GM19395 (cell line): Measurements from ENCODE around the gene RPS6KA2.

ENCODE experiments used
- ATAC-seq: cut with Tn5 transposase; IDR thresholded peaks from one replicate; pipeline ENCODE4 v1.9.1; 2021; ENCODE audit warnings: mild to moderate bottlenecking, moderate library complexity; ENCODE audit not compliant: unreplicated experiment

RPS6KA2 gene

GRCh38 chr6:166508726-166509125 lies 118.3 kb downstream of the RPS6KA2 start:
- no peak for ATAC-seq

GRCh38 chr6:166507809-166508564 lies 119.1 kb downstream of the RPS6KA2 start:
- no peak for ATAC-seq

DNA sequence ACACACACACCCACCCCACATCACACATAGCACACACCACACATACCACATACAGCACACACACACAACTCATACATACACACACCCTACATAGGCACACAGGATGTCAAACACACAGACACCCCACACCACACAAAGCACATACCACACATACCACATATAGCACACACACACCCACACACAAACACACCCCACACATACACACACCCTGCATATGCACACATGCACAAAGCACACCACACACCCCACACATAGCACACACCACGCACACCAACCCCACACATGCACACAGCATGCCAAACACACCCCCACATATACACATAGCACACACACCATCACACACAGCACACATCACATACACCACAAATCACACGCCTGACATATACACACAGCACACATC lies 119.7 kb downstream of the RPS6KA2 start:
- no peak for ATAC-seq

GRCh38 chr6:166505133-166505905 lies 121.7 kb downstream of the RPS6KA2 start:
- no peak for ATAC-seq

DNA sequence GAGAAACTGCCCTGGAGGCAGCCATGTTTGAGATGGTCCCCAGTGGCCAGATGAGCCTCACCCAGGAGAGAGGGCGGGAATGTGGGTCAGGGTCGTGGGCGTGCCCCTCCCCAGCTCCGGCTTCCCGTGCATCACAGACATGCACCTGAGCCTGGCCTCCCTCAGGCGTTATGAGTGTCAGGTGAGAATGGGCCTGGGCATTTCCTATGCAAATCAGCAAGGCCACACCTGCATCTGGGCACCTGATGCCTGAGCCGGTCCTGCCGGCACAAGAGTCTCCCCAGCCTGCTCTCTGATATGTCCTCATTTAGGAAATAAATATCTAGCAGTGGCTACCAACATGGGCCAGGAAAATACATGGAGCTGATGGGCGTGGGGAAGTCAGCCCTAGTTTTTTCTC lies 123.0 kb downstream of the RPS6KA2 start:
- no peak for ATAC-seq

DNA sequence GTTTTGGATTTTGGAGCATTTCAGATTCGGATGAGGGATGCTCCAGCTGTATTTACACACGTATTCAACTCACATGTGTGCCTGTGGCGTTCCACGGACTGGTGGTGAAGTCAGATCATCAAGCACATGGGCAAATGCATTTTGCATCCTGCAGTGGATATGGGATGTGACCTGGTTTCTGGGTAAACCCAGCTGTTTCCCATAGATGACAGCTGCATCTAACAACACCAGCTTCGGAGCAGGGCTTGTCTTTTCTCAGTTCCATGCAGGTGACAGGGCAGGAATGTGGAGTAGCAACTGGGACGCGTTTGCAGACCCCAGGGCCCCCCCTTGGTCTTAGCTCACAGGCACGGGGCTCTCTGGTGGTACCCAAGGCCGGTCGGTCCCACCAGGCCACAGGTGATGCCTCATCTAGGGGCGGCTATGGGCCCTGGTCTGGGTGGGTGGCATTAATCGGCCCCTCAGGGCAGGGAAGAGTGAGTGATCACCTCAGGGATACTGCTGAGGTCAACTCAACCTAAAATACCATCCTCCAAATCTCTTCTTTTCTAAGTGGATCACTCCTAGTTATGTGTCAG lies 123.8 kb downstream of the RPS6KA2 start:
- ATAC-seq = no peak

DNA sequence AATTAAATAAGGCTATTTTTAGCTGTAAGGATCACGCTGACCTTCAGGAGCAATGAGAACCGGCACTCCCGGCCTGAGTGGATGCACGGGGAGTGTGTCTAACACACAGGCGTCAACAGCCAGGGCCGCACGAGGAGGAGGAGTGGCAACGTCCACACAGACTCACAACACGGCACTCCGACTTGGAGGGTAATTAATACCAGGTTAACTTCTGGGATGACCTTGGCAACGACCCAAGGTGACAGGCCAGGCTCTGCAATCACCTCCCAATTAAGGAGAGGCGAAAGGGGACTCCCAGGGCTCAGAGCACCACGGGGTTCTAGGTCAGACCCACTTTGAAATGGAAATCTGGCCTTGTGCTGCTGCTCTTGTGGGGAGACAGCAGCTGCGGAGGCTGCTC lies 124.6 kb downstream of the RPS6KA2 start:
- no peak for ATAC-seq

DNA sequence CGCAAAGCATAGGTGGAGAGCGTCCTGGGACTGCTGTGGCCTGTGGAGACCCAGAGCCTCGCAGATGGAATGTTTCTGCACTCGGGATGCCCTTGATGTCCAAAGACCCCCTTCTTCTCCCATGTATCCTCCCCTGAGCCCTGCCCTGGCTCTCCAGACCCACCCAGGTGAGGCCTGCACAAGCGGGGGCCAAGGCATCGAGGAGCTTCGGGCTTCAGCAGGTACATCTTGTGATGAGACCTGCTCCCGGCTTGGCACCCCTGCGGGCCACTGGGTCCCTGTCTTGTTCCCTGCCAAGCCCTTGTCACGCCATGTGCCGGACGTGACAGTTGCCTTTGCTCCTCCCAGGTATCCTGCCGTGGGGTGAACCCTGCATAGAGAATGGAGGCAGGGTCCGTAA lies 125.8 kb downstream of the RPS6KA2 start:
- ATAC-seq = no peak

DNA sequence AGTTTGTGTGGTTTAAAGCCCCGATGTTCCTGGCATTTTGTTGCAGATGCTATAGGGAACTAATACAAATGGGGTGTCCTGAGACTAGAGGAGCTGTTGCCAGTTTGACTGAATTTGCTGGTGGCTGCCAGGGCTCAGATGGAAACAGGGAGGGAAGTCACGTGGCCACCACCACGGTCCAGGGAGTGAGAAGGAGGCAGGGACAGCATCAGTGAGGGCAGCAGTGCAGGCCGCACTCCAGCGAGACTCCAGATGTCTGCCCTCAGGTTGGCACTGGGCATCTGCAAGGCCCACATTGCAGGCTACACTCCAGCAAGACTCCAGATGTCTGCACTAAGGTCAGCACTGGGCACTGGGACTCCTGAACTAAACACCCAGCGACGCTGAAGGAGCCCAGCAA lies 126.8 kb downstream of the RPS6KA2 start:
- ATAC-seq = no peak

- ATAC-seq = peak; percentile 72
Measured at GRCh38 chr6:166499350-166500163, 127.5 kb downstream of the RPS6KA2 start.

DNA sequence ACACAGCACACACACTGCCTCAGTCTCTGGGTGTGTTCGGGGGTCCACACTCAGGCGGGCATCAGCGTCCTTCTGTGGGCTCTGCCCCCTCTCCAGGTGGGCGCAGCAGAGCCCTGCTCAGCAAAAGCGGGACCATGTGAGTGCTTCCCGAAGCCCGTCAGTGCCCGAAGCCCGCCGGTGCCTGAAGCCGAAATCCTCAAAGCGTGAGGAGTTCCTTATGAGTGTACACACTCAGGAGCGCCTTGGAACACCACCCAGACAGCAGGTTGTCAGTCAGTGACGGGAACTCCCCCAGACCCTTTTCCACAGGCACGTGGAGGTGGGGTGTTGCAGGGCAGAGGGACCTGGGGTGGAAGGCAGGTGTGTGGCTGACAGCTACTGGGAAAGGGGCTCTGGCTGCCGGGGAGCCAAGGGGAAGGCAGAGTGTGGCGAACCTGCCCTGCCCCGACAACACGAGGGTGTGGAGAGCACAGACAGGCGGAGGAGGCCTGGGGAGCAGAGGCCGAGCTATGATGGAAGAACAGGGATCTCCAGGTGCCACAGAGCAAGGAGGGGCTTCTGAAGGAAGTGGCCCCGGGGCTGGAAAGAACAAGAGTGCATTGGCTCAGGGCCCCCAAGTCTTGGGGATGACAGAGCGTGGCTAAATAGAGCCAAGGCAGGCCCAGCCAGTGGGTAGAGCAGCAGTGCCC lies 128.2 kb downstream of the RPS6KA2 start:
- ATAC-seq = no peak

DNA sequence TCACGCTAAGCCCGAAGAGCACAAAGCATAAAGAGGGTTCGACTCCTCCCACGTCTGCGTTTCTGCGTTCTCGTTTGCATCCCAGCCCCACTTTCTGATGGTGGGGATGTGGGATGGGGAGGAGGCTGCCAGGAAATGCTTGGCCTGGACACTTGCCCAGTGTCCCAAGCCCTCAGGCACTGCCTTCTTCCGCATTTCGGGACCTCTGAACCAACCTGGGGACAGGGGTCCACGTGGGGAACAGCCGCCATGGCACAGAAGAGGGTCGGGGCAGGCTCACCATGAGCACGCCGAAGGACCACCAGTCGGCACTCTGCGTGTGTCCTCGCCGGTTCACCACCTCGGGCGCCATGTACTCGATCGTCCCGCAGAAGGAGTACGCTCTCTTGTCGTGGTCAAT lies 128.8 kb downstream of the RPS6KA2 start:
- no peak for ATAC-seq

DNA sequence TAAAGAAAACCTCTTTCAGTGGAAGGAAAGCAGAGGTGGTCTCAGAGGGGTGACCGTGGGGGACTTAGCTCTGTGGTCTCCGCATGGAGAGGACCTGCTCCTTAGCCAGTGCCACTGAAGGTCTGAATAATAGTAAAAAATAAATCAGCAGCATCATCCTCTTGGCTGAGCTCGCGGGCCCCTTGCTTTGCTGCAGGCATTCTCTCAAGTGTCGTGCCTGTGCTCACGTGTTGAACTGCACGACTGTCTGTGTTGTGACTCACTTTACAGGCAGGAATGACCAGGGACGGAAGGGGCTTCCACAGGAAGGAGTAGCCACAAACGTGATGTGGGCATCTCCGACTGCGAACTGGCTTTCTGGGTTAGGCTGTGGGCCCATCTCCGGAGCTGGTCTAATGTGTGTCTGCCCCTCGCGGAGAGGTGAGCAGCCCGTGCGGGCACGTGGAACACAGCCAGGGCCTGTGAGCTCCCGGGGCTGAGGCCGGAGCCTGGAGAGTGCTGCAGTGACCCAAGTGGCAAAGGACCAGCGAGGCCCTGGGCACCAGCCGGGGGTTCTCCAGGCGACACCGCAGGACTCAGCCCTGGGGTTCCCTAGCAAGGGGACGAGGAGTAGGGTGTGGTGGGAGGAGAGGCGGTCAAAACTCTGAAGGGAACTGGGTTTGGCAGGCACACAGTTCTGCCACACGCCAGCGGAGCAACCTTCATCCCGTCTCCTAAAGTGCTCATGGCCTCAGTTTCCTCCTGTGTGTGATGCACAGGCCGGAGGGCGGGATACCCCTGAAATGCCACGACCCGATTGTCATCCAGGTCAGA lies 129.8 kb downstream of the RPS6KA2 start:
- no peak for ATAC-seq

- no peak for ATAC-seq
Measured at GRCh38 chr6:166496460-166496859, 130.6 kb downstream of the RPS6KA2 start.

- ATAC-seq = no peak
Measured at GRCh38 chr6:166495487-166496314, 131.3 kb downstream of the RPS6KA2 start.

DNA sequence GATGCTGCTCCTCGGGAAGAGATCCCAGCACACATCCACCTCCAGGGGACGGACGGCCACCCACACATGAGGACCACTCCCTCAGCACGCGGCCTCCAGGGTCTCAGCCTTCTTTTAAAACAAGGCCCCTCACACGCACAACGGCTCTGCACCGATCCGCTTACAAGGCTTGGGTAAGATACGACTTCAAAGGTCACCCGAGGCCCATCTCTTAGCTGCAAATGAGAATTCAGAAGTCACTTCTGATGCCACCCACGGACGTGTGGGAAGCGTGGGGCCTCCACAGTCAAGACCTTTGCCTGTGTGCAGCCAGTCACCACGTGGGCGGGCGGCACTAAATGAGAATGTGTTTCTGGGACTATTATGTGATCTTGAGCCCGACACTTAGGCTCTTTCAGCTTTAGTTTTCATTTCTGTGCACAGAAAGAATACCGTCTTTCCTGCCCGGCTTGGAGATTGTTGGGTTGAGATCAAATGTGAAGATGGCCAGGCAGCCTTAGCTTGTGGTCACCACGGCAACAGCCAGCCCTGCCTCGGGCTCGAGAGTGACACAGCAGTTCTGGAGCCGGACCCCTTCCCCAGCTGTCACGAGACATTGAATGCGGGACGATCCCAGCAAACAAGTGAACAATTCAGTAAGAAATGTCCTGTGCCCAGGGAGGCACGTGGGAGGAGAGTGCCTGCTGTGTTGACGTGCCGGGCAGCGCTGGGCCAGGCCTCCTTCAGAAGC lies 132.1 kb downstream of the RPS6KA2 start:
- no peak for ATAC-seq

- ATAC-seq = no peak
Measured at GRCh38 chr6:166494101-166494441, 133.0 kb downstream of the RPS6KA2 start.

- no peak for ATAC-seq
Measured at GRCh38 chr6:166493427-166494100, 133.5 kb downstream of the RPS6KA2 start.
